Nephron progenitor cell (in vitro differentiated cells): Measurements from ENCODE around the gene ZNF470.

Experiments
- DNase-seq: peaks from one replicate; pipeline ENCODE4 v3.0.0; 2021
- H3K27ac Mint-ChIP-seq: 2 replicates; pipeline ENCODE4 v1.8.0; 2021; ENCODE audit warnings: mild to moderate bottlenecking, moderate library complexity, mixed read lengths
- H3K27me3 Mint-ChIP-seq: 2 replicates; pipeline ENCODE4 v1.8.0; 2021; ENCODE audit warnings: mild to moderate bottlenecking, low read depth, mixed read lengths; ENCODE audit not compliant: poor library complexity
- H3K36me3 Mint-ChIP-seq: 2 replicates; pipeline ENCODE4 v1.8.0; 2021; ENCODE audit warnings: low read depth, mixed read lengths
- H3K4me1 Mint-ChIP-seq: 2 replicates; pipeline ENCODE4 v1.8.0; 2021; ENCODE audit warnings: mixed read lengths
- H3K4me3 Mint-ChIP-seq: 2 replicates; pipeline ENCODE4 v1.8.0; 2021; ENCODE audit warnings: mild to moderate bottlenecking, moderate library complexity, mixed read lengths
- H3K9me3 Mint-ChIP-seq: 2 replicates; pipeline ENCODE4 v1.8.0; 2021; ENCODE audit warnings: mild to moderate bottlenecking, moderate library complexity, mixed read lengths
- TF ChIP-seq, protein P1 (sequence below): fragments of 200-600 bp; sonication (generic); IDR thresholded peaks from 2 replicates; pipeline ENCODE4 v1.5.0; 2021; ENCODE audit warnings: antibody characterized with exemption

ZNF470 gene

DNA sequence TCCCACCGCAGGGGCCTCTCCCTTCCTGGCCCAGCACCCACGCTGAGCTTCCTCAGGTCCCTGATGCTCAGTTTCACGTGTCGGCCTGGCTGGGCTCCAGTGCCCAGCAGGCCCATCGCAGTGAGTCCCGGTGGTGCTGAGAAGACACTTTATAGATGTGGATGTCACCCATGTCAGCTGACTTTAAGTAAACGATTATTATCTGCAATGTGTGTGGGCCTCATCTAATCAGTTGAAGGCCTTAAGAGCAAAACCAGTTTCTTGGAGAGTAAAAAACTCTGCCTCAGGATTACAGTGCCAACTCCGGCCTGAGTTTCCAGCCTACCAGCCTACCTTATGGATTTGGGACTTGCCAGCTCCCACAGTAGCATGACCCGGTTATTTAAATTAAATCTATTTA, 58.4 kb downstream of the ZNF470 start:
- Mint-ChIP-seq H3K9me3 (peaks cover 100% of the 10 kb centered on the region), H3K27me3 (peaks cover 4% of the 10 kb centered on the region), H3K4me3 (no peak overlapping the region), H3K27ac (no peak overlapping the region), H3K36me3 (peaks cover 75% of the 10 kb centered on the region), H3K4me1 (no peaks in the 10 kb centered on the region)
- no peak for DNase-seq
- TF ChIP-seq, protein P1, sequence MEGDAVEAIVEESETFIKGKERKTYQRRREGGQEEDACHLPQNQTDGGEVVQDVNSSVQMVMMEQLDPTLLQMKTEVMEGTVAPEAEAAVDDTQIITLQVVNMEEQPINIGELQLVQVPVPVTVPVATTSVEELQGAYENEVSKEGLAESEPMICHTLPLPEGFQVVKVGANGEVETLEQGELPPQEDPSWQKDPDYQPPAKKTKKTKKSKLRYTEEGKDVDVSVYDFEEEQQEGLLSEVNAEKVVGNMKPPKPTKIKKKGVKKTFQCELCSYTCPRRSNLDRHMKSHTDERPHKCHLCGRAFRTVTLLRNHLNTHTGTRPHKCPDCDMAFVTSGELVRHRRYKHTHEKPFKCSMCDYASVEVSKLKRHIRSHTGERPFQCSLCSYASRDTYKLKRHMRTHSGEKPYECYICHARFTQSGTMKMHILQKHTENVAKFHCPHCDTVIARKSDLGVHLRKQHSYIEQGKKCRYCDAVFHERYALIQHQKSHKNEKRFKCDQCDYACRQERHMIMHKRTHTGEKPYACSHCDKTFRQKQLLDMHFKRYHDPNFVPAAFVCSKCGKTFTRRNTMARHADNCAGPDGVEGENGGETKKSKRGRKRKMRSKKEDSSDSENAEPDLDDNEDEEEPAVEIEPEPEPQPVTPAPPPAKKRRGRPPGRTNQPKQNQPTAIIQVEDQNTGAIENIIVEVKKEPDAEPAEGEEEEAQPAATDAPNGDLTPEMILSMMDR = no peak

DNA sequence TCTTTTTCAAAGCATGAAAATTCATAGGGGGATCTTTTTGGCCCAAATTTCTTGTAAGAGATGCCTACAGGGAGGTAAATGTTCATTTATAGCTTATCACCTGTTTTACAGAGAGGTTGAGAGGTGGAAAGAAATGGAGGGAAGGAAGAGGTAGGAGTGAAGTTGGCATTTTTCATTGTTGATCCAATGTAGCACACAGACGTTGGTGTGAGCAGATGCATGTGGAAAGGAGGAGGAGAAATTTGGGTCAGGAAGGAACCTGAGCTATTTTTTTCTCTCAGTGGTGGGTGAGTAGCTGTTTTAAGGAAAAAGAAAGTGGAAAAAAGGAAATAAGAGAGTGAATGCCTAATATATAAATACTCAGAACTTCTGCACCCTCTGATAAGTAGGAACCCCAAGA, 65.8 kb downstream of the ZNF470 start:
- H3K9me3 Mint-ChIP-seq = peaks cover 93% of the 10 kb centered on the region

DNA sequence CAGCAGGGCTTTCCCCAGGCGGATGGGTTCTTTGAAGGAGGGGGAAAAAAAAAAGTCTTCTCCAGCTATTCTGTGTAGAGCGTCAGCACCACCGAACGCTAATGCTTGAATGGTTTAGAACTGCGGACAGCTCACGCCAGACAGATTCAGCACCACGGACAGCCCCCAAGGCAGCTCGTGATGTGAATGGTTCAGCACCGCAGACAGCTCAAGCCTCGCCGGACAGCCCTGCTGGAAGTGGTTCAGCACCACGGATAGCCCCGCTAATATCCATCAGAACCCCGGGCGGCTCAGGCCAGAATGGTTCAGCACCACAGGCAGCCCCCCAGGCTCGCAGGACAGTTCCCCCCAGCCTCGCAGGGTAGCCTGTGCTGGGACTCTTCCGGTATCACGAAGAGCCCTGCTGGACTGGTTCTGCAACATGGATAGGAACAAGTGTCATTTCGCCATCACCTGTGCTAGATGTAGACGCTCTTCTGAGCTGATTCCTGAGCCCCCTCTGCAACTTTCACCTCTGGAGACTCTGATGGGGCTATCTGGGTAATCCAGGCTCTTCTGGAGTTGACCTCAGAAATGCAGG, 70.8 kb downstream of the ZNF470 start:
- no peak overlapping the region for H3K27ac Mint-ChIP-seq
- TF ChIP-seq, protein P1 = no peak
- H3K4me3 Mint-ChIP-seq = no peak overlapping the region
- no peaks in the 10 kb centered on the region for H3K4me1 Mint-ChIP-seq
- H3K9me3 Mint-ChIP-seq = peaks cover 87% of the 10 kb centered on the region
- DNase-seq = peak; percentile 93
- peaks cover 7% of the 10 kb centered on the region for H3K27me3 Mint-ChIP-seq
- H3K36me3 Mint-ChIP-seq = peaks cover 19% of the 10 kb centered on the region

More for the DNA sequence above, 65.8 kb downstream of the ZNF470 start:
- DNase-seq = no peak
- H3K27me3 Mint-ChIP-seq = peaks cover 8% of the 10 kb centered on the region
- TF ChIP-seq, protein P1 = no peak
- H3K4me1 Mint-ChIP-seq = no peaks in the 10 kb centered on the region
- peaks cover 19% of the 10 kb centered on the region for H3K36me3 Mint-ChIP-seq
- H3K27ac Mint-ChIP-seq = no peak overlapping the region
- no peak overlapping the region for H3K4me3 Mint-ChIP-seq
